HAP-1 (cell line): ENCODE measurements around the gene PLCB3.
"Not testable (repeated sequence)": the region's sequence is repeated elsewhere in the genome, so short reads cannot be mapped to it uniquely, and the experiment has no call there.

Source experiments
- DNase-seq, 2 experiments: peaks; one replicate each; pipeline ENCODE4 v3.0.0-alpha.2; 2016 to 2020; ENCODE audit warnings: low spot score in 2 of 2
- H3K27me3 ChIP-seq: fragments of 250-450 bp; sonication (Bioruptor Pico); 2 replicates; pipeline ENCODE4 v1.5.1; 2020; ENCODE audit warnings: low read depth, mild to moderate bottlenecking, moderate library complexity
- H3K36me3 ChIP-seq: fragments of 250-450 bp; sonication (Bioruptor Pico); replicated peaks from 2 replicates; pipeline ENCODE4 v1.5.1; 2020; ENCODE audit warnings: mild to moderate bottlenecking
- H3K4me1 ChIP-seq: fragments of 250-450 bp; sonication (Bioruptor Pico); 2 replicates; pipeline ENCODE4 v1.5.1; 2020; ENCODE audit warnings: mild to moderate bottlenecking
- H3K4me3 ChIP-seq: fragments of 250-450 bp; sonication (Bioruptor Pico); 2 replicates; pipeline ENCODE4 v1.5.1; 2020; ENCODE audit warnings: mild to moderate bottlenecking, moderate library complexity
- H3K9me3 ChIP-seq: fragments of 250-450 bp; sonication (Bioruptor Pico); 2 replicates; pipeline ENCODE4 v1.5.1; 2020; ENCODE audit warnings: mild to moderate bottlenecking, moderate library complexity
- in situ Hi-C: fragments of 300-500 bp; cut with MboI; formaldehyde crosslinking; loops from 3 replicates; pipeline ENCODE4 v1.14.3; 2020; ENCODE audit warnings: low sequenced_read_pairs, inconsistent platforms, mixed read lengths

Gene PLCB3

DNA sequence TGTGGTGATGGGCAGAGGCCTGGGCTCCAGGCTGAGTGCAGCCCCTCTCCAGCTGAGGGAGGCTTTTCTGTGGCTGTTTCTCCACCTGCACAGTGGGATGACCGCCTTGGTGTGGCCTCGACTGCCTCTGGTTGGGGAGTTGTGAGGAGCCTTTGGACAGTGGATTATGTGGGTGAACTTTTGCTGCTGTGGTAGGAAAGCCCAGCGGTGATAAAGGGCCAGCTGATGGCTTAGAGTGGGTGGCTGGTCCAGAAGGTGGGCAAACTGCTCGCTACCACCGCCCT is 52.6 kb downstream of the PLCB3 start:
- in situ Hi-C loops: no loop called here

DNA sequence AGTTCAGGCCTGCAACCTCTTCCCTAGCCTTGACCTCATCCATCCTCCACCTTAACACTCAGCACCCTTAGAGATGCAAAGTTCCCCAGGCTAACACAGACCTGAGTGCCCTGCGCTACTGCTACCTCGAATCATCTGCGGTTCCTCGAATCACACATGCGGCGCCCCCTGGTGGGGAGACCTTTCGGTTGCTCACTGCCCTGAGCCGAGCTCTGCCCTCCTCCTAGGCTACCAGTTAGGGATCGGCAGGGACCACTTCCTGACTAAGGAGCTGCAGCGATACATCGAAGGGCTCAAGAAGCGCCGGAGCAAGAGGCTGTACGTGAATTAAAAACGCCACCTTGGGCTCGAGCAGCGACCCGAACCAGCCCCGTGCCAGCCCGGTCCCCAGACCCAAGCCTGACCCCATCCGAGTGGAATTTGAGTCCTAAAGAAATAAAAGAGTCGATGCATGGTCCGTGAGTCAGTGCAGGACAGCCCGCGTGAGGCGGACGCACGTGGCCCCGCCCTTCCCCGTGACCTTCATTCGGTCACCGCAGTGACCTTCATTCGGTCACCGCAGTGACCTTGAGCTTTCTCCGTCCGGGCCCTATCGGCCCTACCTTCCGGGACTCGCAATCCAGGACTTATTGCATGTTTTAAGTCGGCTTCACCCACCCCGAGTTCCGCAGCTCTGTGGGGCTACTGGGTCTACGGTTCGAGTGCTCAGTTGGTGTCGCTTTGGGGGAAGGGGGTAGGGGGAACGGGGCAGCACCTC is 53.2 kb downstream of the PLCB3 start:
- in situ Hi-C loops: no loop called here
- DNase-seq: peak; percentile 86 to 98
- H3K27me3 ChIP-seq: no peaks in the 10 kb centered on the region
- H3K9me3 ChIP-seq: no peaks in the 10 kb centered on the region
- H3K4me1 ChIP-seq: peaks cover 14% of the 10 kb centered on the region; the same call in 1 of the 2 replicates
- no peaks in the 10 kb centered on the region for H3K36me3 ChIP-seq
- H3K4me3 ChIP-seq: peak overlapping the region; percentile 47

More for the DNA sequence above, 52.6 kb downstream of the PLCB3 start:
- peak overlapping the region; percentile 47 for H3K4me3 ChIP-seq
- no peak for DNase-seq
- no peaks in the 10 kb centered on the region for H3K36me3 ChIP-seq
- H3K4me1 ChIP-seq: peaks cover 14% of the 10 kb centered on the region; the same call in 1 of the 2 replicates
- H3K27me3 ChIP-seq: no peaks in the 10 kb centered on the region
- no peaks in the 10 kb centered on the region for H3K9me3 ChIP-seq

DNA sequence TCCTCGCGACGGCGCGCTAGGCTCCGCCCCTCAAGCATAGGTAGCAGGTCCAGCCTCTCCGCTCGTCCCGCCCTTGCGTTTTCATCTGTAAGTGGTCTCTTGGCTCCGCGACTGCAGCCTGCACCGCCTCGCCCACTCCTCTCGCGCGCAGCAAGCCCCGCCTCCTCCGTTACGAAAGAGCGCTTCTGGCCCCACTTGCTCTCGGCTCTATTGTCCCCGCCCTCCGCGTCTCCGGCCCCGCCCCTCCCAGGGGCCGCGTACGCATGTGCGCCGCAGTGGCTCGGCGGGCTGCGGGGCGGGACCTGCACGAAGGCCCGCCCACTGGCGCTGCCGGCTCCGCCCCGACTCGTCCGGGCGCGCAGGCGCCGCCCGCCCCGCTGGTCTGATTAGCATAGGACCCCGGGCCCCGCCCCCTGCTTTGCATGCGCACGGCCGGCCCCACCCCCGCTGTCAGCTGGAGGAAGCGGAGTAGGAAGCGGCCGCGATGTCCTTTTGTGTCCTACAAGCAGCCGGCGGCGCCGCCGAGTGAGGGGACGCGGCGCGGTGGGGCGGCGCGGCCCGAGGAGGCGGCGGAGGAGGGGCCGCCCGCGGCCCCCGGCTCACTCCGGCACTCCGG is 53.9 kb downstream of the PLCB3 start, which contains the start of gene ESRRA:
ESRRA (plus strand) TSS at position 450 of the 616 bp plus-strand sequence. CDS start 1,656 bp downstream, outside the sequence.
- no peaks in the 10 kb centered on the region for H3K9me3 ChIP-seq
- peaks cover 14% of the 10 kb centered on the region; the same call in 1 of the 2 replicates for H3K4me1 ChIP-seq
- peak within 1 kb of the TSS; percentile 67 for H3K4me3 ChIP-seq
- H3K36me3 ChIP-seq: no peaks in the 10 kb centered on the region
- in situ Hi-C loops: no loop called here
- no peaks in the 10 kb centered on the region for H3K27me3 ChIP-seq
- DNase-seq: peak; percentile 98 to 100

DNA sequence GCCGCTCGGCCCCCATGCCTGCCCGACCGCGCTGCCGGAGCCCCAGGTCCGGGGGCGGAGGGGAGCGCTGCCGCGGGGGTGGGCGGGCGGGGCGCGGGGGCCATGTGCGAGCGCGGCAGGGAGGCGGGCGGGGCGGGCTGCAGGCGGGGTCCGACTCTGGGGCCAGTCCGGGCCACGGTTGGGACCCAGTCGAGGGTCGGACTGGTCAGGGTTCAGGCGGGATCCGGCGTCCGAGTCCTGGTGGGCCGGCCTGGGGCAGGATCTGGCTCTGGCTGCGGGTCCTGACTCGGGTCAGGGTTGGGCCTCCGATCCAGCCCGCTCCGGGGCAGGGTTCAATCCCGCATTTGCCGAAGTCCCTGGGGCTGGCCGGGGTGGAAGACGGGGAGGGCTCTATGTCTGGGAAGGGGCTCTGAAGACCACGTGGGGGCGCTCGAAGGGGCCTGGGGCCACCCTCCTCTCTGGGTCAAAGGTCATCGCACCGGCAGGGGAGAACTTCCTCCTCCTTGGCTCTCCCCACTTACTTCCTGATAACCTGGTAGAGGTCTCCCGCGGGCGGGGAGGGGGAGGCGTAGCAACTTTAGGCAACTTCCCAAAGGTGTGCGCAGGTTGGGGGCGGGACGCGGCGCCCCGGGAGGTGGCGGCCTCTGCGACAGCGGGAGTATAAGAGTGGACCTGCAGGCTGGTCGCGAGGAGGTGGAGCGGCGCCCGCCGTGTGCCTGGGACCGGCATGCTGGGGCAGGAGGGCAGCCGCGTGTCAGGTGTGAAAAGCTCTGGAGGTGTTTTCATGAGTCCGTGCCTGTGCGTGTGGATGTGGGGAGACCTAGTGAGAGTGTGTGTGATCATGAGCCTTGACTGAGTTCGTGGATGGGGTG is 54.6 kb downstream of the PLCB3 start:
- H3K36me3 ChIP-seq: no peaks in the 10 kb centered on the region
- peaks cover 8% of the 10 kb centered on the region; the same call in 1 of the 2 replicates for H3K4me1 ChIP-seq
- no peaks in the 10 kb centered on the region for H3K9me3 ChIP-seq
- in situ Hi-C loops: no loop called here
- H3K4me3 ChIP-seq: peak overlapping the region; percentile 67
- DNase-seq: peak; percentile 61 to 85
- no peaks in the 10 kb centered on the region for H3K27me3 ChIP-seq

DNA sequence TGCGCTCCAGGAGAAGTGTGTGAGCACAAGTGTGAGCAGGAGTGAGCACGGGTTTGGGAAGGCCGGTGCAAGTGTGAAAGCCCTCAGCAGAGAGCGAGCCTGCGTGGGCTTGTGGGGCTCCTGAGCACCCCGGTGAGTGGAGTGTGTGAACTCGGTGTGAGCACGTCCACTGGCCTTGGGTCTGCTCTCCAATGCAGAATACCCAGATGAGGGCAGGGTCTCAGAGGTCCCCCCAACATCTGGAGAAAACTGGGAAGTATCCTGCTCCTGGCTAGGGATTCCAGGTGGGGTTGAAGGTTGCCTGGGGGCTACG is 55.2 kb downstream of the PLCB3 start:
- DNase-seq: no peak
- Histone ChIP-seq H3K27me3 (no peaks in the 10 kb centered on the region), H3K4me1 (peaks cover 8% of the 10 kb centered on the region; the same call in 1 of the 2 replicates), H3K4me3 (peak overlapping the region; percentile 67), H3K9me3 (no peaks in the 10 kb centered on the region), H3K36me3 (no peaks in the 10 kb centered on the region)
- in situ Hi-C loops: no loop called here

DNA sequence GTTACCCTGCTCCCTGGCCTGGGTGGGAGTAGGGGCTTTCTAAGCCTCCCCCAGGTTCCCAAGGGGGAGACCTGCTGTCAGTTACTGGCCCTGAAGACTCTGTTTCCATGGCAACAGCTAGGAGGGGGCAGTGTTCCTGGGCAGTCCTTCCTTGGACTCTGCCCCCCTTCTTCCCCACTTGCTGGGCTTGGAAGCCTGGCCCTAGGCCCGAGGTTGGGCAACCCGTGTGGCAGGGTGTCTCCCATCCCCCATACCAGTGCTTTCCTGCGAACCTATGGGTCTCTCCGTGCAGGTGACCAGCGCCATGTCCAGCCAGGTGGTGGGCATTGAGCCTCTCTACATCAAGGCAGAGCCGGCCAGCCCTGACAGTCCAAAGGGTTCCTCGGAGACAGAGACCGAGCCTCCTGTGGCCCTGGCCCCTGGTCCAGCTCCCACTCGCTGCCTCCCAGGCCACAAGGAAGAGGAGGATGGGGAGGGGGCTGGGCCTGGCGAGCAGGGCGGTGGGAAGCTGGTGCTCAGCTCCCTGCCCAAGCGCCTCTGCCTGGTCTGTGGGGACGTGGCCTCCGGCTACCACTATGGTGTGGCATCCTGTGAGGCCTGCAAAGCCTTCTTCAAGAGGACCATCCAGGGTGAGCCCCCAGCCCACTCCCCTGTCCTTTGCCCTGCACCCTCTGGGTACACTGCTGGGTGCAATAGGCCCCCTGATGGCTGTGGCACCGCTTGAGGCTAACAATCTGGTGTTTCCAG is 55.7 kb downstream of the PLCB3 start:
- Histone ChIP-seq H3K36me3 (no peaks in the 10 kb centered on the region), H3K9me3 (no peaks in the 10 kb centered on the region), H3K4me1 (peaks cover 8% of the 10 kb centered on the region; the same call in 1 of the 2 replicates), H3K4me3 (peak overlapping the region; percentile 67), H3K27me3 (no peaks in the 10 kb centered on the region)
- in situ Hi-C loops: no loop called here
- no peak for DNase-seq

DNA sequence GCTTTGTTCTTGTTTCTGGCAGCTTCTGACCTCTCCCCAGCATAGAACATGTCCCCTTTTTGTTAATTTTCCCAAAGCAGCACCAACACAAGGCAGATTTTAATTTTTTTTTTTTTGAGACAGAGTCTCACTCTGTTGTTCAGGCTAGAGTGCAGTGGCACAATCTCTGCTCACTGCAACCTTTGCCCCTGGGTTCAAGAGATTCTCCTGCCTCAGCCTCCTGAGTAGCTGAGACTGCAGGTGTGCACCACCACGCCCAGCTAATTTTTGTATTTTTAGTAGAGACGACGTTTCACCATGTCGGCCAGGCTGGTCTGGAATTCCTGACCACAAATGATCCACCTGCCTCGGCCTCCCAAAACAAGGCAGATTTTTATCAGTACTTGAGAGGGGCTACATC is 56.5 kb downstream of the PLCB3 start:
- H3K4me3 ChIP-seq, H3K4me1 ChIP-seq, in situ Hi-C loops, H3K27me3 ChIP-seq, H3K36me3 ChIP-seq, H3K9me3 ChIP-seq, DNase-seq: not testable (repeated sequence)

DNA sequence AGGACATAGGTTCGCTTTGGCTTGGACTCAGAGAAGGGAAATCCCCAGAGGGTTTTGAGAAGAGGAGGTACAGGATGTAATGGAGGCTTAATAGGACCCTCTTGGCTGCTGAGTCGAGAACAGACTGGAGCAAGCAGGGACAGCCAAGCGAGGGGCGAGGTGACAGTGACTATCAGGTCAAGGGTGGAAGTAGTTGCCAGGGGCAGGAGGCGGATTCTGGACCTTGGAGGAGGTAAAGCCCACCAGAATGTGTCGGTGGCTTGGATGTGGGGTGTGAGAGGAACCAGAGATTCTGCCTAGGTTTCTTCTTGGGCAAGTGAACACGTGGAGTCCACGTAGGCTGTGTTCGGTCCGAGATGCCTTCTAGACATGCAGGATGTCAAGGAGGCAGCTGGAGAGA is 61.6 kb downstream of the PLCB3 start:
- Histone ChIP-seq H3K27me3 (no peaks in the 10 kb centered on the region), H3K4me3 (no peak overlapping the region), H3K36me3 (peaks cover 37% of the 10 kb centered on the region), H3K4me1 (peaks cover 5% of the 10 kb centered on the region; the same call in 1 of the 2 replicates), H3K9me3 (no peaks in the 10 kb centered on the region)
- in situ Hi-C loops: no loop called here
- DNase-seq: no peak

DNA sequence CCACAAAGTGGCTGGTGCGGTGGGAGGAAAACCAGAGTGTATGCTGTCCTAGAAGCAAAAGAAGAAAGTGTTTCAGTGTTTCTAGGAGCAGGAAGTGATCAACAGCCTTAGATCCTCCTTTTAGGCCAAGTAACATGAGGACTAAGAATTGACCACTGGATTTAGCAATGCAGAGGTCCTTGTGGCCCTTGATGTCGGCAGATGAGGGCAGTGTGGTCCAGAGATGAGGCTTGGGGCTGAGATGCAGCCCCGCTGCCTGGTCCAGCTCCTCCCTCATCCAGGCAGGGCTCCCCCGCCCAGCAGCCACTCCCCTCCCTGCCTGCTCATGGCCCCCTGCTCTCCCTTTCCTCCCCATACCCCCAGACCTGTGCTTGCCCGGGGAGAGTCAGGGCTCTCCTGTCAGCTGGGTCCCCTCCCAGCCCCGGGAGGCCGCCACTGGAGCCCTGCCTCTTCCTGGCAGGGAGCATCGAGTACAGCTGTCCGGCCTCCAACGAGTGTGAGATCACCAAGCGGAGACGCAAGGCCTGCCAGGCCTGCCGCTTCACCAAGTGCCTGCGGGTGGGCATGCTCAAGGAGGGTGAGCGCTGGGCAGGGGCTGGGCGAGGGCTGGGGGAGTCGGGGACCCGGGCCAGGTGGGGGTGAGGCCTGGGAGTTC is 62.3 kb downstream of the PLCB3 start:
- H3K36me3 ChIP-seq: peaks cover 37% of the 10 kb centered on the region
- DNase-seq: no peak
- H3K4me3 ChIP-seq: no peak overlapping the region
- no peaks in the 10 kb centered on the region for H3K9me3 ChIP-seq
- peaks cover 5% of the 10 kb centered on the region; the same call in 1 of the 2 replicates for H3K4me1 ChIP-seq
- in situ Hi-C loops: no loop called here
- H3K27me3 ChIP-seq: no peaks in the 10 kb centered on the region

DNA sequence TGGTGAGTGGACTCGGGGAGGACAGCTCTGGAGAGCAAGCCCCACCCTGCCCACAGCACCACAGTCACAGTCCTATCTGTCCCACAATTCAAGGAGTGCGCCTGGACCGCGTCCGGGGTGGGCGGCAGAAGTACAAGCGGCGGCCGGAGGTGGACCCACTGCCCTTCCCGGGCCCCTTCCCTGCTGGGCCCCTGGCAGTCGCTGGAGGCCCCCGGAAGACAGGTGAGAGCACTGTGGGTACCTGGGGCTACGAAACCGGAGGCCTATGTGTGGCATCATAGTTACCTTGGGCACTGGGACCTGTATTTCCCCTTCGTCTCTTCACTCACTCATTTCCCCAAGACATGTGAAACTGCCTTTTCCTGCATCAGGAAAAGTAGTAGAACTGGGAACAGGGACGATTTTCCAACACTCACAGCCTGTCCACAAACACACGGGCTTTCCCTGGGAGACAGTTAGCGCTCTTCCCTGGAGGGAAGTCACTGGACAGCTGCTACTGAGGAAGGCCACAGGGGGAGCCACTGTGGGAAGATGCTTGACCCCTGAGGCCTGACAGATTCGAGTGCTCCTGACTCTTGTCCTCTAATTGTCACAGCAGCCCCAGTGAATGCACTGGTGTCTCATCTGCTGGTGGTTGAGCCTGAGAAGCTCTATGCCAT is 62.9 kb downstream of the PLCB3 start:
- no peaks in the 10 kb centered on the region for H3K9me3 ChIP-seq
- in situ Hi-C loops: no loop called here
- H3K4me3 ChIP-seq: no peak overlapping the region
- no peaks in the 10 kb centered on the region for H3K27me3 ChIP-seq
- DNase-seq: no peak
- peaks cover 10% of the 10 kb centered on the region for H3K4me1 ChIP-seq
- peaks cover 40% of the 10 kb centered on the region for H3K36me3 ChIP-seq

DNA sequence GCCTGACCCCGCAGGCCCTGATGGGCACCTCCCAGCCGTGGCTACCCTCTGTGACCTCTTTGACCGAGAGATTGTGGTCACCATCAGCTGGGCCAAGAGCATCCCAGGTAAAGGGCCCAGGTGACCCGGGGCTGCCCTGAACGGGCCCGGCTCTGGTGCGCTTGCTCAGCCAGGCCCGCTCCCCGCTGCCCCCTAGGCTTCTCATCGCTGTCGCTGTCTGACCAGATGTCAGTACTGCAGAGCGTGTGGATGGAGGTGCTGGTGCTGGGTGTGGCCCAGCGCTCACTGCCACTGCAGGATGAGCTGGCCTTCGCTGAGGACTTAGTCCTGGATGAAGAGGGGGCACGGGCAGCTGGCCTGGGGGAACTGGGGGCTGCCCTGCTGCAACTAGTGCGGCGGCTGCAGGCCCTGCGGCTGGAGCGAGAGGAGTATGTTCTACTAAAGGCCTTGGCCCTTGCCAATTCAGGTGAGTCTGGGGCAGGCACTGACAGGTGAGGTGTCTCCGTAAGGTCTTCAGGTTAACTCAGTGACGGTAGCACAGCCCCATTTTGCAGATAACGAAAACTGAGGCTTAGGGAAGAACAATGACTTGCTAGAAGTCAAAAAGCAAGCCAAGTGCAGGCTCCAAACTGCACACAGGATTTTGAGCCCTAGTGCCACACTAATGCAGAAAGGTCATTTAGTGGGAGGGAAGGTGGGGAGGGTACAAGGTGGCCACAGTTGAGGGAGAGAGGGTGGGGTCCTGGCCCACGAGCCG is 63.7 kb downstream of the PLCB3 start:
- Histone ChIP-seq H3K4me3 (no peak overlapping the region), H3K4me1 (peaks cover 13% of the 10 kb centered on the region), H3K36me3 (peaks cover 45% of the 10 kb centered on the region), H3K27me3 (no peaks in the 10 kb centered on the region), H3K9me3 (no peaks in the 10 kb centered on the region)
- no peak for DNase-seq
- in situ Hi-C loops: no loop called here
